Middle frontal gyrus (tissue), 1 donor: ENCODE data around the gene OR2T33.
"Not testable (repeated sequence)": the region's sequence is repeated elsewhere in the genome, so short reads cannot be mapped to it uniquely, and the experiment has no call there.

Experiments used
- DNase-seq: peaks from one replicate; pipeline ENCODE4 v3.0.0-alpha.2; 2015; ENCODE audit warnings: low spot score; ENCODE audit errors: extremely low spot score

OR2T33 gene

GRCh38 chr1:248277876-248278275 lies at the start of gene OR2T33:
Gene OR2T33, minus strand, starts transcription at chr1:248277976. Its CDS starts 4,162 bp downstream, at chr1:248273814.
- no peak for DNase-seq

DNA sequence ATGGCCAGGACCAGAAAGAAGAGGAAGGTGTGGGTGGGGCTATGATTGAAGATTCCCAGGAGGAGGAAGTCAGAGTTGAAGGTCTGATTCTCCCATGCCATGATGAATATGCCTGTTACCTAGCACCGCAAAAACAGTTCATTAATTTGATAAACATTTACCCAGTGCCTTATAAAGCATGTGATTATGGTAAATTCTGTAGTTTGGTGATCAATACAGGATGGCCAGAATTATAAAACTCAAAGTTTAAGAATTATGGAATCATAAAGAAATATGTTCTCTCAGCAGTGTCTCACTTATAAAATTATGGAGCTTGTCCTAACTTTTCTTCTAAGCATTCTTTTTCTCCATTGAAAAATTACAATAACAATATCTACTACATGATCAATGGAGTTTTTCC lies 46.7 kb upstream of the OR2T33 start, which contains the start of gene OR2M7:
TSS of gene OR2M7 (minus strand) at position 101 of the 400 bp plus-strand sequence. CDS start at position 101, 0 bp downstream.
- no peak for DNase-seq

- DNase-seq = no peak
Measured at GRCh38 chr1:248316796-248317195, 39.0 kb upstream of the OR2T33 start.

DNA sequence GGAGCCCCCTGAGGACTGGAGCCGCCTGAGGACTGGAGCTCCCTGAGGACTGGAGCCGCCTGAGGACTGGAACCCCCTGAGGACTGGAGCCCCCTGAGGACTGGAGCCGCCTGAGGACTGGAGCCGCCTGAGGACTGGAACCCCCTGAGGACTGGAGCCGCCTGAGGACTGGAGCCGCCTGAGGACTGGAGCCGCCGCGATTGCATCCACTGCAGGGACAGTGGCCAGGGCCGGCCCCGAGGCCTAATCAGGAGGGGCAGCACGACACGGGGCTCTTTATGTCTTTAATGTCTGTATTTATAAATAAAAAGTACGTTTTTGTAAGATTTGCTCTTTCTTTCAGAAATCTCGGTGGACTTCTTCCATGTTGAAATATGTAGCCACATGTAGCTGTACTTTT lies 29.0 kb upstream of the OR2T33 start:
- DNase-seq = not testable (repeated sequence)

GRCh38 chr1:248306103-248306502 lies 28.3 kb upstream of the OR2T33 start:
- no peak for DNase-seq

DNA sequence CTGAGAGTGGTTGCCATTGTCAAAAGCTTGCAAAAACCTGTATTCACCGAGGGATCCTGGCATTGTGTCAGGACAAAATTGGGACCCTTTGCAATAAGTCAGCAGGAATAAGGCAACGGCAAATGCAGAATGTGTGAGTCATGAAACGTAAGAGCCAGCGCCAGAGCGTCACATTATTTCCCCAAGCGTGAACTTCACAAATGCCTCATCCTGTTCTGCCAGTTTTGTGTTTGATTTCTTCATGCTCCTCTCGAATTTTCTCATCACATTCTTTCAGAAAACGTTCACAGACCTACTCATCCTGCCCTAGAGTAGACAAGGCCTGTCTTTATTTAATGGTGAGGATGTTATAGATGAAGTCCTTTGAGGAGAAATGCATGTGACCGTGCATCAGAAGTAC lies 27.9 kb upstream of the OR2T33 start:
- not testable (repeated sequence) for DNase-seq

DNA sequence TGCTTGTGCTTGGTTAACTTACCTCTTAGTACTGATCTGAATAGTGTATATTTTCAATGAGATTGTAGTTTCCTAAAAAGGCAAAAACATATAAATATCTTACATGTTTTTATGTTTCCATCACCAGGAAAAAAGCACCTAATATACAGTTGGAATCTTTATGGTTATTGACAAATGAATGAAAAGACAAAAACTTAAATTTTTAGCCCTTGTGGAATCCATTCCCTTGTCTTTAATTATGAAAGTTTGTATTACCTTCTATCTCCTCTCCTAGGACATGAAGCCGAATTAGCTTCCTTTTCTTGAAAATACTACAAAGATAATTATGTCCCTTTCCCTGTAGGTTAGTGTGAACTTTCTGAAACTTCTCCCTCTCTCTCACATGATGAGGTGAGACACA lies 25.5 kb upstream of the OR2T33 start, which contains the start of gene OR2T12:
TSS of gene OR2T12 (minus strand) at position 101 of the 400 bp plus-strand sequence. CDS start 7,846 bp downstream, outside the sequence.
- DNase-seq = no peak

GRCh38 chr1:248288391-248288790 lies 10.6 kb upstream of the OR2T33 start:
- DNase-seq = no peak

GRCh38 chr1:248273225-248273624 lies 4.6 kb downstream of the OR2T33 start:
- not testable (repeated sequence) for DNase-seq

GRCh38 chr1:248268178-248268577 lies 9.6 kb downstream of the OR2T33 start:
- DNase-seq = no peak

- DNase-seq = not testable (repeated sequence)
Measured at GRCh38 chr1:248259309-248259708, 18.5 kb downstream of the OR2T33 start.

DNA sequence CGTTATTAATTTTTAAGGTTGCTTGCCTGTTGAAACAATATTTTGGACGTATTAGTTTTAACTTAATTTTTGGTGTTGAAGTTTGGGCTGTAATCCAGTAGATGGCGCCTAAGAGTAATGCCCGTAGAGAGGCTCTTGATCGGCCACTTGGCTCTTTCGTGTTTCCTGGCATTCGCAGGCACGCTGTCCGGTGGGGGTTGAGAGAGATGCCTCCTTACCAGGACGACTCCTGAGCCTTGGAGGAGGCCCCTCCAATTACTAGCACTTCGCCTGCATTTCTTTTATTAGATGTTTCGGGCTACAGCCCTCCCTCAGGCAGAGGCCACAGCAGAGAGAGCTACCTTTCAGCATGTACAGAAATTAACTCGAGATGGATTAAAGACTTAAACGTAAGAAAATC lies 34.6 kb downstream of the OR2T33 start:
- DNase-seq = no peak

GRCh38 chr1:248239478-248239877 lies 38.3 kb downstream of the OR2T33 start:
- no peak for DNase-seq

- DNase-seq = no peak
Measured at GRCh38 chr1:248231117-248231516, 46.7 kb downstream of the OR2T33 start, which contains the start of gene OR2M4. Gene OR2M4, plus strand, starts transcription at chr1:248231417. Its CDS starts 7,512 bp downstream, at chr1:248238929.

GRCh38 chr1:248229360-248229908 lies 48.3 kb downstream of the OR2T33 start:
- no peak for DNase-seq

DNA sequence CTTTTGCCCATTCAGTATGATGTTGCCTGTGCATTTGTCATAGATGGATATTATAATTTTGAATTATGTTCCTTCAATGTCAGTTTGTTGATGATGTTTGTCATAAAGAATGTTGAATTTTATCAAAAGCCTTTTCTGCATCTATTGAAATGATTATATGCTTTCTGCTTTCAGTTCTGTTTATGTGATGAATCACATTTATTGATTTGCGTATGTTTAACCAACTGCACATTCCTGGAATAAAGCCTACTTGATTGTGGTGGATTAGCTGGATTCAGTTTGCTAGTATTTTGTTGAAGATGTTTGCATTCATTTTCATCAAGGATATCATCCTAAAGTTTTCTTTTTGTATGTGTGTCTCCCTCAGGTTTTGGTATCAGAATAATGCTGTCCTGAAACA lies 52.2 kb downstream of the OR2T33 start:
- no peak for DNase-seq
